K562 (cell line): ENCODE data around the gene NFE2. TPM values are rescaled to one million over a fixed set of nuclear protein-coding genes. Genes with fewer than 3 reads are reported as not detected.

Experiments
- HNRNPK ChIP-seq: fragments of 200-400 bp; formaldehyde crosslinking; IDR thresholded peaks from one replicate; pipeline ENCODE4 v1.6.1; 2018; ENCODE audit warnings: mild to moderate bottlenecking, low read depth, low read length; ENCODE audit not compliant: poor library complexity, severe bottlenecking
- HNRNPLL ChIP-seq: fragments of 200-400 bp; formaldehyde crosslinking; IDR thresholded peaks from 2 replicates; pipeline ENCODE4 v1.6.1; 2017; ENCODE audit warnings: low read length, low read depth, mild to moderate bottlenecking; ENCODE audit not compliant: poor library complexity, severe bottlenecking
- JUN ChIP-seq, 2 experiments: sonication (generic) in 1 of 2; formaldehyde crosslinking in 1 of 2; IDR thresholded peaks; 2 replicates each; pipeline versions ENCODE4 v1.6.1 to v1.8.0; 2012 to 2022; ENCODE audit warnings: borderline replicate concordance in 2 of 2, mild to moderate bottlenecking in 2 of 2, improper control_type of control experiment in 1 of 2, low read depth in 1 of 2, low read length in 1 of 2, missing genetic modification reagents in 1 of 2
- KHSRP ChIP-seq: fragments of 450-650 bp; IDR thresholded peaks from 2 replicates; pipeline ENCODE4 v1.6.1; 2017
- L3MBTL2 ChIP-seq: fragments of 450-650 bp; IDR thresholded peaks from 2 replicates; pipeline ENCODE4 v1.6.1; 2016; ENCODE audit warnings: mild to moderate bottlenecking, moderate library complexity
- LCOR ChIP-seq: sonication (generic); formaldehyde crosslinking; IDR thresholded peaks from 2 replicates; pipeline ENCODE4 v1.8.0; 2022; ENCODE audit warnings: mild to moderate bottlenecking, missing genetic modification reagents
- NFE2 ChIP-seq: IDR thresholded peaks from 2 replicates; pipeline ENCODE4 v1.6.1; 2014; ENCODE audit warnings: antibody characterized with exemption, low read depth
- NFRKB ChIP-seq: fragments of 450-650 bp; IDR thresholded peaks from 2 replicates; pipeline ENCODE4 v1.6.1; 2016; ENCODE audit warnings: low read depth
- PURB ChIP-seq: sonication (generic); formaldehyde crosslinking; IDR thresholded peaks from 2 replicates; pipeline ENCODE4 v1.9.0; 2021; ENCODE audit warnings: low read depth, mild to moderate bottlenecking, missing genetic modification reagents
- SUPT5H ChIP-seq: fragments of 450-650 bp; IDR thresholded peaks from 2 replicates; pipeline ENCODE4 v1.6.1; 2016
- TAF7 ChIP-seq: fragments of 450-650 bp; IDR thresholded peaks from 2 replicates; pipeline ENCODE4 v1.6.1; 2016; ENCODE audit warnings: missing genetic modification characterization, missing compliant biosample characterization
- TEAD4 ChIP-seq, 2 experiments: sonication (generic) in 1 of 2; formaldehyde crosslinking in 1 of 2; IDR thresholded peaks; 2 replicates each; pipeline versions ENCODE4 v1.6.1 to v1.8.0; 2012 to 2022; ENCODE audit warnings: borderline replicate concordance in 1 of 2, inconsistent platforms in 1 of 2, low read length in 1 of 2, mild to moderate bottlenecking in 1 of 2, missing genetic modification reagents in 1 of 2
- ZBTB1 ChIP-seq: sonication (generic); formaldehyde crosslinking; IDR thresholded peaks from 2 replicates; pipeline ENCODE4 v1.8.1; 2023; ENCODE audit warnings: missing genetic modification reagents, low read depth, mild to moderate bottlenecking, borderline replicate concordance
- ZC3H4 ChIP-seq: sonication (generic); formaldehyde crosslinking; IDR thresholded peaks from 2 replicates; pipeline ENCODE4 v1.9.0; 2021; ENCODE audit warnings: missing genetic modification reagents, borderline replicate concordance
- ZFP30 ChIP-seq: fragments of 250-450 bp; sonication (Bioruptor Pico); IDR thresholded peaks from 2 replicates; pipeline ENCODE4 v1.8.0; 2022; ENCODE audit warnings: moderate library complexity, mild to moderate bottlenecking, inconsistent platforms, borderline replicate concordance
- ZNF324 ChIP-seq: fragments of 250-450 bp; sonication (Bioruptor Pico); IDR thresholded peaks from 2 replicates; pipeline ENCODE4 v1.4.0; 2020; ENCODE audit warnings: mild to moderate bottlenecking
- polyA plus RNA-seq, 8 experiments: library from polyadenylated mRNA; depleted of rRNA in 4 of 8; stranded (reverse) in 5 of 8; unstranded in 3 of 8; fragments of >200 nt; fragmentation: Nextera tagmentation in 2 of 8; fragmentation: Illumina TruSeq in 1 of 8; extraction: Ambion mirVana in 2 of 8; extraction: Trizol in 1 of 8; gene quantifications; 2 replicates each; pipeline versions ENCODE4 v1.2.1 to v1.2.3, GENCODE V29; 2011 to 2014; ENCODE audit warnings: inconsistent platforms in 1 of 8, missing spikeins in 1 of 8
- total RNA-seq, 7 experiments: library from RNA; depleted of rRNA in 6 of 7; stranded (reverse); fragments of >200 nt in 6 of 7; fragmentation: Illumina TruSeq in 2 of 7; extraction: Trizol in 2 of 7; gene quantifications; 2 replicates each; pipeline versions ENCODE4 v1.2.1 to v1.2.3, GENCODE V29; 2011 to 2021; ENCODE audit warnings: low replicate concordance in 1 of 7
- TF ChIP-seq, protein P1 (sequence below), 2 experiments: fragments of 150-350 bp in 1 of 2; IDR thresholded peaks; 2 replicates each; pipeline ENCODE4 v1.6.1; 2012 to 2016; ENCODE audit warnings: low read depth in 2 of 2, low read length in 2 of 2, mild to moderate bottlenecking in 1 of 2, moderate library complexity in 1 of 2
- TF ChIP-seq, protein P2 (sequence below): IDR thresholded peaks from 3 replicates; pipeline ENCODE4 v1.6.1; 2011; ENCODE audit warnings: borderline replicate concordance, mild to moderate bottlenecking; ENCODE audit not compliant: insufficient read length, insufficient read depth
- TF ChIP-seq, protein P3 (sequence below): sonication (generic); formaldehyde crosslinking; IDR thresholded peaks from 2 replicates; pipeline ENCODE4 v1.9.0; 2022; ENCODE audit warnings: mild to moderate bottlenecking, missing genetic modification reagents
- TF ChIP-seq, protein P4 (sequence below): fragments of 450-650 bp; formaldehyde crosslinking; IDR thresholded peaks from 2 replicates; pipeline ENCODE4 v1.4.0; 2020; ENCODE audit warnings: mild to moderate bottlenecking

NFE2 gene
- total and polyA plus RNA-seq, 9 of the 15 experiments (the other 6 are each of a cell fraction or from before 2014, with no cell fraction given): 12.3 to 282 (median 208) TPM

DNA sequence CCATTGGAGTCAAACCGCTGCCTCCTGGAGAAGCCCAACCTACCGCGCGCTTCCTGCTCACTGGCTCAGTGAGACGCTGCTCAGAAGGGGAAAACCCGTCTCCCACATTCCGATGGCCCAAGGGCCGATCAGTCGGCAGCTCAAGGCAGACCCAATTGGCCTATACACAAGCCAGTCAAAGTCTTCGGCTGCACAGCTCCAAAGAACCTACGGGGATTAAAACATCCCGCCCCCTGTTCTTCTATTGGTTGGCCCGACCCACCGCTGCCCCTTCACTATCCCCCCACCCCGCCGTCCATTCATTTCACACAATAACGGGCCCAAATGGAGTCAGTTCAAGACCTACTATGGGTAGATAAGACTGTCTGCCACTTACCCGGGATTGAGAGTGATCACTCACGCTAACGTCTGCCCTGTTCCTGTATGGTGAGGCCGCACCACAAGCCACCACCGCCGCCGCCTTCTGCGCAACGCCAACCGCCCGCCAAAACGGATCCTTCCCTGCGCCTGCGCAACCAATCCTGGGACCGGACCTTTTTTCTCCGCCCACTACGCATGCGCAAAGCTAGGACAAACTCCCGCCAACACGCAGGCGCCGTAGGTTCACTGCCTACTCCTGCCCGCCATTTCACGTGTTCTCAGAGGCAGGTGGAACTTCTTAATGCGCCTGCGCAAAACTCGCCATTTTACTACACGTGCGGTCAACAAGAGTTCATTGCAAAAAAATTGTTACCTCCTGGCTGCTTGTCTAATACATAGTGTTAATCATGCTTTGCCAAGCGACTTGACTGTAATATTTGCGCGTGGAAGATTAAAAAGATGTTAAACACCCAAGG lies 21.0 kb downstream of the NFE2 start, which contains the start of gene CBX5 (continued):
- TF ChIP-seq SUPT5H (peak; percentile 97), HNRNPK (no peak), ZC3H4 (CRISPR knock-in tag) (peak; percentile 60; the same call in 1 of the 2 replicates), HNRNPLL (peak; percentile 97), NFE2 (0 out of 2 replicates have a peak, but pooled peaks have one; percentile 7), PURB (CRISPR knock-in tag) (no peak), ZNF324 (CRISPR knock-in tag) (no peak), L3MBTL2 (peak; percentile 96), TAF7 (tag) (peak; percentile 75), NFRKB (peak; percentile 36), LCOR (CRISPR knock-in tag) (peak; percentile 74; the same call in 1 of the 2 replicates), ZBTB1 (CRISPR knock-in tag) (peak; percentile 96), ZFP30 (CRISPR knock-in tag) (no peak), TEAD4 (IDR thresholded peaks at IDR 0.05; ENCODE audit: low read length) (peak; percentile 85), TEAD4 (CRISPR knock-in tag; IDR thresholded peaks at IDR 0.05; ENCODE audit: borderline replicate concordance) (0 out of 2 replicates have a peak, but pooled peaks have one; percentile 82), KHSRP (no peak), JUN (IDR thresholded peaks at IDR 0.05; ENCODE audit: borderline replicate concordance, low read depth, low read length) (peak; percentile 30; the same call in 1 of the 2 replicates), JUN (CRISPR knock-in tag; IDR thresholded peaks at IDR 0.05; ENCODE audit: borderline replicate concordance) (0 out of 2 replicates have a peak, but pooled peaks have one; percentile 38)
- TF ChIP-seq, protein P1, sequence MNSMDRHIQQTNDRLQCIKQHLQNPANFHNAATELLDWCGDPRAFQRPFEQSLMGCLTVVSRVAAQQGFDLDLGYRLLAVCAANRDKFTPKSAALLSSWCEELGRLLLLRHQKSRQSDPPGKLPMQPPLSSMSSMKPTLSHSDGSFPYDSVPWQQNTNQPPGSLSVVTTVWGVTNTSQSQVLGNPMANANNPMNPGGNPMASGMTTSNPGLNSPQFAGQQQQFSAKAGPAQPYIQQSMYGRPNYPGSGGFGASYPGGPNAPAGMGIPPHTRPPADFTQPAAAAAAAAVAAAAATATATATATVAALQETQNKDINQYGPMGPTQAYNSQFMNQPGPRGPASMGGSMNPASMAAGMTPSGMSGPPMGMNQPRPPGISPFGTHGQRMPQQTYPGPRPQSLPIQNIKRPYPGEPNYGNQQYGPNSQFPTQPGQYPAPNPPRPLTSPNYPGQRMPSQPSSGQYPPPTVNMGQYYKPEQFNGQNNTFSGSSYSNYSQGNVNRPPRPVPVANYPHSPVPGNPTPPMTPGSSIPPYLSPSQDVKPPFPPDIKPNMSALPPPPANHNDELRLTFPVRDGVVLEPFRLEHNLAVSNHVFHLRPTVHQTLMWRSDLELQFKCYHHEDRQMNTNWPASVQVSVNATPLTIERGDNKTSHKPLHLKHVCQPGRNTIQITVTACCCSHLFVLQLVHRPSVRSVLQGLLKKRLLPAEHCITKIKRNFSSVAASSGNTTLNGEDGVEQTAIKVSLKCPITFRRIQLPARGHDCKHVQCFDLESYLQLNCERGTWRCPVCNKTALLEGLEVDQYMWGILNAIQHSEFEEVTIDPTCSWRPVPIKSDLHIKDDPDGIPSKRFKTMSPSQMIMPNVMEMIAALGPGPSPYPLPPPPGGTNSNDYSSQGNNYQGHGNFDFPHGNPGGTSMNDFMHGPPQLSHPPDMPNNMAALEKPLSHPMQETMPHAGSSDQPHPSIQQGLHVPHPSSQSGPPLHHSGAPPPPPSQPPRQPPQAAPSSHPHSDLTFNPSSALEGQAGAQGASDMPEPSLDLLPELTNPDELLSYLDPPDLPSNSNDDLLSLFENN (IDR thresholded peaks at IDR 0.05; ENCODE audit: low read depth in 2 of 2, low read length in 2 of 2): peak in 1 of 2 experiments; percentile 40; a peak in 1 of 4 replicates
- TF ChIP-seq, protein P2, sequence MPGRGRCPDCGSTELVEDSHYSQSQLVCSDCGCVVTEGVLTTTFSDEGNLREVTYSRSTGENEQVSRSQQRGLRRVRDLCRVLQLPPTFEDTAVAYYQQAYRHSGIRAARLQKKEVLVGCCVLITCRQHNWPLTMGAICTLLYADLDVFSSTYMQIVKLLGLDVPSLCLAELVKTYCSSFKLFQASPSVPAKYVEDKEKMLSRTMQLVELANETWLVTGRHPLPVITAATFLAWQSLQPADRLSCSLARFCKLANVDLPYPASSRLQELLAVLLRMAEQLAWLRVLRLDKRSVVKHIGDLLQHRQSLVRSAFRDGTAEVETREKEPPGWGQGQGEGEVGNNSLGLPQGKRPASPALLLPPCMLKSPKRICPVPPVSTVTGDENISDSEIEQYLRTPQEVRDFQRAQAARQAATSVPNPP: no peak
- TF ChIP-seq, protein P3, sequence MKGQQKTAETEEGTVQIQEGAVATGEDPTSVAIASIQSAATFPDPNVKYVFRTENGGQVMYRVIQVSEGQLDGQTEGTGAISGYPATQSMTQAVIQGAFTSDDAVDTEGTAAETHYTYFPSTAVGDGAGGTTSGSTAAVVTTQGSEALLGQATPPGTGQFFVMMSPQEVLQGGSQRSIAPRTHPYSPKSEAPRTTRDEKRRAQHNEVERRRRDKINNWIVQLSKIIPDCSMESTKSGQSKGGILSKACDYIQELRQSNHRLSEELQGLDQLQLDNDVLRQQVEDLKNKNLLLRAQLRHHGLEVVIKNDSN: peak; percentile 68
- TF ChIP-seq, protein P4, sequence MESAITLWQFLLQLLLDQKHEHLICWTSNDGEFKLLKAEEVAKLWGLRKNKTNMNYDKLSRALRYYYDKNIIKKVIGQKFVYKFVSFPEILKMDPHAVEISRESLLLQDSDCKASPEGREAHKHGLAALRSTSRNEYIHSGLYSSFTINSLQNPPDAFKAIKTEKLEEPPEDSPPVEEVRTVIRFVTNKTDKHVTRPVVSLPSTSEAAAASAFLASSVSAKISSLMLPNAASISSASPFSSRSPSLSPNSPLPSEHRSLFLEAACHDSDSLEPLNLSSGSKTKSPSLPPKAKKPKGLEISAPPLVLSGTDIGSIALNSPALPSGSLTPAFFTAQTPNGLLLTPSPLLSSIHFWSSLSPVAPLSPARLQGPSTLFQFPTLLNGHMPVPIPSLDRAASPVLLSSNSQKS (CRISPR knock-in tag): no peak
